A673 (cell line): ENCODE results near the gene PAQR9. TPM values are rescaled to one million over a fixed set of nuclear protein-coding genes. Genes with fewer than 3 reads are reported as not detected.
A peak's percentile ranks its signal among the peaks of the same experiment; 100 is the strongest.

Experiments
- BruUV-seq: library from RNA; stranded (reverse); fragments of 400-500 nt; replicated peaks from 2 replicates; lab custom pipeline; 2021; lab: Mats Ljungman, UMichigan
- CTCF ChIA-PET: fragments of 300-600 bp; sonication (Branson Sonifier 250); formaldehyde crosslinking; loops from one replicate; lab custom pipeline; 2022; ENCODE audit warnings: antibody characterized with exemption; lab: Charles Lee
- POLR2A ChIA-PET: fragments of 300-600 bp; sonication (Branson Sonifier 250); formaldehyde crosslinking; loops from one replicate; lab custom pipeline; 2022; ENCODE audit warnings: antibody characterized with exemption; ENCODE audit not compliant: low non-redundant PET; lab: Charles Lee
- DNase-seq: peaks from one replicate; pipeline ENCODE4 v3.0.0-alpha.2; 2015; ENCODE audit warnings: low spot score
- H3K27ac ChIP-seq: fragments of 200-600 bp; sonication (generic); 2 replicates; pipeline ENCODE4 v1.5.1; 2016; ENCODE audit warnings: mixed run types, low read depth, mild to moderate bottlenecking, mixed read lengths, antibody characterized with exemption, low read length; ENCODE audit not compliant: poor library complexity, severe bottlenecking
- H3K27me3 ChIP-seq: fragments of 200-600 bp; sonication (generic); replicated peaks from 2 replicates; pipeline ENCODE4 v1.6.1; 2017; ENCODE audit warnings: mixed run types, low read depth, mild to moderate bottlenecking, mixed read lengths, antibody characterized with exemption, low read length; ENCODE audit not compliant: insufficient read depth, poor library complexity
- H3K36me3 ChIP-seq: fragments of 200-600 bp; sonication (generic); 2 replicates; pipeline ENCODE4 v1.6.1; 2016; ENCODE audit warnings: mixed run types, mild to moderate bottlenecking, mixed read lengths, antibody characterized with exemption, low read length; ENCODE audit not compliant: insufficient read depth, poor library complexity, severe bottlenecking
- H3K4me1 ChIP-seq: fragments of 200-600 bp; sonication (generic); 2 replicates; pipeline ENCODE4 v1.6.1; 2017; ENCODE audit warnings: mixed run types, mild to moderate bottlenecking, mixed read lengths, antibody characterized with exemption, low read length; ENCODE audit not compliant: insufficient read depth, poor library complexity, severe bottlenecking
- H3K4me3 ChIP-seq: fragments of 200-600 bp; sonication (generic); 2 replicates; pipeline ENCODE4 v1.5.1; 2016; ENCODE audit warnings: low read depth, mixed run types, mild to moderate bottlenecking, mixed read lengths, low read length; ENCODE audit not compliant: poor library complexity, severe bottlenecking
- H3K9me3 ChIP-seq: fragments of 200-600 bp; sonication (generic); 2 replicates; pipeline ENCODE4 v1.6.1; 2016; ENCODE audit warnings: mixed run types, low read depth, mild to moderate bottlenecking, mixed read lengths, antibody characterized with exemption, low read length; ENCODE audit not compliant: poor library complexity, severe bottlenecking
- CTCF ChIP-seq: fragments of 300-800, 200-600 bp; sonication (generic); conservative IDR thresholded peaks from 2 replicates; pipeline ENCODE4 v1.5.1; 2017; ENCODE audit warnings: low read depth, mild to moderate bottlenecking, antibody characterized with exemption, low read length, moderate library complexity, mixed read lengths
- EZH2 ChIP-seq: fragments of 200-600 bp; sonication (generic); IDR thresholded peaks from 2 replicates; pipeline ENCODE4 v1.6.1; 2017; ENCODE audit warnings: borderline replicate concordance, low read depth, mild to moderate bottlenecking, mixed read lengths, antibody characterized with exemption, low read length; ENCODE audit not compliant: poor library complexity, severe bottlenecking
- intact Hi-C: fragments of 100-400 bp; cut with micrococcal nuclease; formaldehyde crosslinking; loops from one replicate; pipeline ENCODE4 v1.10.0; 2022; ENCODE audit not compliant: unreplicated experiment
- total RNA-seq: library from RNA; stranded (reverse); gene quantifications from 2 replicates; pipeline ENCODE4 v1.2.3, GENCODE V29; 2021

Gene PAQR9
- total RNA-seq, 1 experiment from 2014 or later = 0.19 TPM

GRCh38 chr3:143004823-143005222, 41.3 kb upstream of the PAQR9 start:
- no peak overlapping the region for H3K27ac ChIP-seq
- POLR2A ChIA-PET = no interaction called here
- peaks cover 6% of the 10 kb centered on the region for H3K4me1 ChIP-seq
- CTCF ChIA-PET = no interaction called here
- H3K9me3 ChIP-seq = no peaks in the 10 kb centered on the region
- H3K27me3 ChIP-seq = no peaks in the 10 kb centered on the region
- DNase-seq = no peak
- BruUV-seq = no TSS peak
- intact Hi-C loops = loop anchor here (5.0 kb wide), 1 partner anchor 428 kb away; the partner anchor contains the start of gene ATR
- H3K36me3 ChIP-seq = peaks cover 4% of the 10 kb centered on the region
- H3K4me3 ChIP-seq = no peak overlapping the region
- no peak for TF ChIP-seq CTCF
- no peak for TF ChIP-seq EZH2

GRCh38 chr3:143002727-143003126, 39.3 kb upstream of the PAQR9 start:
- peaks cover 6% of the 10 kb centered on the region for H3K4me1 ChIP-seq
- intact Hi-C loops = loop anchor here (5.0 kb wide), 1 partner anchor 425 kb away; the partner anchor contains the start of gene ATR
- DNase-seq = no peak
- ChIA-PET POLR2A (no interaction called here), CTCF (interaction anchor here (0.8 kb wide), 1 partner anchor 173 kb away, joined by 3 read pairs; no protein-coding TSS in a partner anchor)
- no peaks in the 10 kb centered on the region for H3K9me3 ChIP-seq
- no TSS peak for BruUV-seq
- peaks cover 4% of the 10 kb centered on the region for H3K36me3 ChIP-seq
- peak overlapping the region; percentile 95 for H3K27ac ChIP-seq
- no peaks in the 10 kb centered on the region for H3K27me3 ChIP-seq
- peak overlapping the region; percentile 85 for H3K4me3 ChIP-seq
- TF ChIP-seq EZH2 = no peak
- no peak for TF ChIP-seq CTCF

- peak; percentile 51 for DNase-seq
- Histone ChIP-seq H3K9me3 (no peaks in the 10 kb centered on the region), H3K36me3 (peaks cover 4% of the 10 kb centered on the region), H3K27ac (peak overlapping the region; percentile 95), H3K4me1 (peaks cover 6% of the 10 kb centered on the region), H3K27me3 (no peaks in the 10 kb centered on the region), H3K4me3 (peak overlapping the region; percentile 85)
- TF ChIP-seq EZH2 (no peak), CTCF (no peak)
- no TSS peak for BruUV-seq
- ChIA-PET POLR2A (interaction anchor here (0.5 kb wide), 1 partner anchor 207 kb away, joined by 24 read pairs; no protein-coding TSS in a partner anchor), CTCF (interaction anchor here (0.8 kb wide), 1 partner anchor 173 kb away, joined by 3 read pairs; no protein-coding TSS in a partner anchor)
- intact Hi-C loops = loop anchor here (5.0 kb wide), 1 partner anchor 425 kb away; the partner anchor contains the start of gene ATR
These were observed 38.7 kb upstream of the PAQR9 start for GRCh38 chr3:143002083-143002712.
